Right atrium auricular region (tissue), 2 donors: ENCODE data around the gene SRSF1. TPM values are rescaled to one million over a fixed set of nuclear protein-coding genes. Genes with fewer than 3 reads are reported as not detected.

Source experiments
- DNase-seq: peaks from one replicate; pipeline ENCODE4 v3.0.0-alpha.2; 2019; ENCODE audit warnings: low spot score
- H3K27ac ChIP-seq, 2 donors: fragments of 200-600 bp; sonication (generic); 1 replicate in 1 of 2; 2 replicates in 1 of 2; pipeline ENCODE4 v1.5.1; 2016 to 2019
- H3K27me3 ChIP-seq, 2 donors: fragments of 200-600 bp; sonication (generic); one replicate each; pipeline versions ENCODE4 v1.5.1 to v1.6.0; 2017 to 2019
- H3K36me3 ChIP-seq: fragments of 200-600 bp; sonication (generic); one replicate; pipeline ENCODE4 v1.5.1; 2016
- H3K4me1 ChIP-seq, 2 donors: fragments of 200-600 bp; sonication (generic); one replicate each; pipeline versions ENCODE4 v1.5.1 to v1.6.0; 2017 to 2019
- H3K4me3 ChIP-seq, 2 donors: fragments of 200-600 bp; sonication (generic); 1 replicate in 1 of 2; 2 replicates in 1 of 2; pipeline ENCODE4 v1.5.1; 2017 to 2019; ENCODE audit warnings: mild to moderate bottlenecking in 1 of 2, moderate library complexity in 1 of 2
- H3K9me3 ChIP-seq, 2 donors: fragments of 200-600 bp; sonication (generic); one replicate each; pipeline ENCODE4 v1.5.1; 2019
- CTCF ChIP-seq, 2 donors: fragments of 200-600 bp; sonication (generic); IDR thresholded peaks; one replicate each; pipeline ENCODE4 v1.5.1; 2019; ENCODE audit warnings: antibody characterized with exemption in 2 of 2
- total RNA-seq, 2 donors: library from RNA; depleted of rRNA; stranded (reverse); fragments of >200 nt; gene quantifications; one replicate each; pipeline ENCODE4 v1.1.0, GENCODE V29; 2016

Gene SRSF1
- total RNA-seq, 2 donors from 2014 or later: 70.6 to 101 TPM

DNA sequence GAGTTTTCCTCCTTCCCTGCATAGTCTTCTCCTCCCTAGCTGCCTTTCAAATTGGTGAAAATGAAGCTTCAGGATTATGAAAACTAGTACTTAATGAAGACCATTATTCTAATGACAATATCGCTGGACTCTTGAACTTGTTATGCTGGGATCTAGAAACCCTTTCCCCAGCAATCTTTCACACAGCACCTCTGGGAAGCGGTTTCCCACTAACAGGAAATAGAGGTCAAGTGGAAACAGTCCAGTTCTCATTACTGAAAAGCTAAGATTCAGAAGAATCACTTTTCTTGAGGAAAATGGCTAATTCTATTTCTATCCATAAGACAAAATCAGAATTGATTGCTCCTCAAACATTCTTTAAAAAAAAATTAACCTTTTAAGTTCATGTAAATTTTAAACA lies 17.0 kb downstream of the SRSF1 start:
- no peak for DNase-seq
- H3K36me3 ChIP-seq: no peaks in the 10 kb centered on the region
- peak overlapping the region; percentile 98 to 99 for H3K27ac ChIP-seq
- no peak for TF ChIP-seq CTCF (IDR thresholded peaks at IDR 0.05)
- no peaks in the 10 kb centered on the region for H3K27me3 ChIP-seq
- no peaks in the 10 kb centered on the region for H3K9me3 ChIP-seq
- H3K4me1 ChIP-seq: peaks cover 0 to 48% of the 10 kb centered on the region in 2 donors
- H3K4me3 ChIP-seq: no peak overlapping the region

- no peak for DNase-seq
- Histone ChIP-seq H3K4me3 (peak overlapping the region; percentile 87 to 91), H3K4me1 (peaks cover 0 to 51% of the 10 kb centered on the region in 2 donors), H3K9me3 (no peaks in the 10 kb centered on the region), H3K36me3 (no peaks in the 10 kb centered on the region), H3K27ac (peak overlapping the region; percentile 98 to 99), H3K27me3 (no peaks in the 10 kb centered on the region)
- TF ChIP-seq CTCF (IDR thresholded peaks at IDR 0.05): no peak
Observed at GRCh38 chr17:57988301-57989250, 18.5 kb downstream of the SRSF1 start.

- H3K27me3 ChIP-seq: no peaks in the 10 kb centered on the region
- H3K36me3 ChIP-seq: no peaks in the 10 kb centered on the region
- DNase-seq: no peak
- peak within 1 kb of the TSS; percentile 98 to 99 for H3K27ac ChIP-seq
- H3K4me1 ChIP-seq: peaks cover 0 to 57% of the 10 kb centered on the region in 2 donors
- H3K4me3 ChIP-seq: peak within 1 kb of the TSS; percentile 87 to 91
- no peak for TF ChIP-seq CTCF (IDR thresholded peaks at IDR 0.05)
- no peaks in the 10 kb centered on the region for H3K9me3 ChIP-seq
Observed at GRCh38 chr17:57987581-57988300, 19.3 kb downstream of the SRSF1 start, which contains the start of gene VEZF1. Gene VEZF1 (minus strand): TSS chr17:57988254. CDS start chr17:57988111, 143 bp downstream.

- H3K9me3 ChIP-seq: no peaks in the 10 kb centered on the region
- H3K4me3 ChIP-seq: peak overlapping the region; percentile 87 to 91
- H3K27ac ChIP-seq: peak overlapping the region; percentile 98 to 99
- TF ChIP-seq CTCF (IDR thresholded peaks at IDR 0.05): no peak
- no peak for DNase-seq
- H3K4me1 ChIP-seq: peaks cover 0 to 65% of the 10 kb centered on the region in 2 donors
- no peaks in the 10 kb centered on the region for H3K36me3 ChIP-seq
- H3K27me3 ChIP-seq: no peaks in the 10 kb centered on the region
Observed at GRCh38 chr17:57986841-57987580, 20.0 kb downstream of the SRSF1 start.

DNA sequence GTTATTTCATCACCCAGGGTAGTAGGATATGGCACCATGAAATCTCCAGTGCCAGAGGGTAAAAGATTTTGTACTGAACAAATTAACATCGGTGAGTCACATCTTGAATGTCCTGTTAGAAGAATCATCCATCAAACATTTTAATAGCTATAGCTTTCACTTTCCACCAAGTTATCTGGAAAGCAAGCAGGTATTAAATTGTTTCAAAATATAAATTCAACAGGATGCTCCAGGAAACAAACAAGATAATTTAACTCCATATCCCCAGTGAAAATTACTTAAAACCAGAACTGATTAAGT lies 21.4 kb downstream of the SRSF1 start:
- peak overlapping the region; percentile 98 to 99 for H3K27ac ChIP-seq
- H3K4me3 ChIP-seq: no peak overlapping the region
- no peaks in the 10 kb centered on the region for H3K27me3 ChIP-seq
- no peaks in the 10 kb centered on the region for H3K9me3 ChIP-seq
- no peak for TF ChIP-seq CTCF (IDR thresholded peaks at IDR 0.05)
- DNase-seq: no peak
- H3K4me1 ChIP-seq: peaks cover 0 to 71% of the 10 kb centered on the region in 2 donors
- H3K36me3 ChIP-seq: peaks cover 4% of the 10 kb centered on the region
